ENCODE data around the gene MACROH2A2. TPM values are rescaled to one million over a fixed set of nuclear protein-coding genes. Genes with fewer than 3 reads are reported as not detected.

The MACROH2A2 gene
- total and polyA plus RNA-seq, 2 experiments from 2014 or later = 11.6 to 16.2 TPM

GRCh38 chr10:70097459-70097858, 44.8 kb downstream of the MACROH2A2 start:
- no peak overlapping the region for H3K27ac Mint-ChIP-seq
- Histone ChIP-seq H3K27me3 (ENCODE audit: insufficient read depth) (no peaks in the 10 kb centered on the region), H3K4me2 (no peak overlapping the region), H2AFZ (no peak overlapping the region), H3K27ac (ENCODE audit: low read depth) (no peak overlapping the region), H3K9me2 (ENCODE audit: insufficient read depth) (no peaks in the 10 kb centered on the region), H3K79me2 (replicated peaks; ENCODE audit: insufficient read depth) (no peaks in the 10 kb centered on the region), H3F3A (replicated peaks; ENCODE audit: low read depth) (no peaks in the 10 kb centered on the region), H3K36me3 (ENCODE audit: insufficient read depth) (no peaks in the 10 kb centered on the region), H3K4me3 (no peak overlapping the region), H4K20me1 (replicated peaks; ENCODE audit: insufficient read depth) (no peaks in the 10 kb centered on the region), H3K4me1 (ENCODE audit: insufficient read depth) (no peaks in the 10 kb centered on the region)
- no peak overlapping the region for H3K4me3 Mint-ChIP-seq
- H3K4me1 Mint-ChIP-seq = no peaks in the 10 kb centered on the region
- H3K27me3 Mint-ChIP-seq (ENCODE audit: insufficient read depth, low read depth, poor library complexity) = peaks cover 8% of the 10 kb centered on the region
- TF ChIP-seq CTCF (conservative IDR thresholded peaks at IDR 0.05; ENCODE audit: low read depth in 2 of 2) = no peak
- TF ChIP-seq REST (IDR thresholded peaks at IDR 0.05; ENCODE audit: unreplicated experiment) = no peak
- TF ChIP-seq ZNF114 (CRISPR knock-in tag; IDR thresholded peaks at IDR 0.05) = no peak
- no peak for TF ChIP-seq EZH2 (IDR thresholded peaks at IDR 0.05; ENCODE audit: low read depth, unreplicated experiment)
- TF ChIP-seq CREB1 (CRISPR knock-in tag; IDR thresholded peaks at IDR 0.05; ENCODE audit: low read depth) = no peak
- TF ChIP-seq JUNB (IDR thresholded peaks at IDR 0.05; ENCODE audit: unreplicated experiment) = no peak
- no peak for TF ChIP-seq ETS1 (IDR thresholded peaks at IDR 0.05)
- no peak for TF ChIP-seq NANOG (IDR thresholded peaks at IDR 0.05; ENCODE audit: borderline replicate concordance)
- TF ChIP-seq ZNF462 (CRISPR knock-in tag; IDR thresholded peaks at IDR 0.05) = no peak
- no peak for TF ChIP-seq POLR2AphosphoS5 (IDR thresholded peaks at IDR 0.05; ENCODE audit: low read depth)
- peaks cover 32% of the 10 kb centered on the region for H3K36me3 Mint-ChIP-seq (ENCODE audit: low read depth)
- no peaks in the 10 kb centered on the region for H3K9me3 Mint-ChIP-seq
- DNase-seq (ENCODE audit: low spot score) = no peak
- ATAC-seq = no peak

Data from GM23338 (cell line).